Measurements from ENCODE around the gene GPRIN2.
A peak's percentile ranks its signal among the peaks of the same experiment; 100 is the strongest.

GPRIN2 gene

DNA sequence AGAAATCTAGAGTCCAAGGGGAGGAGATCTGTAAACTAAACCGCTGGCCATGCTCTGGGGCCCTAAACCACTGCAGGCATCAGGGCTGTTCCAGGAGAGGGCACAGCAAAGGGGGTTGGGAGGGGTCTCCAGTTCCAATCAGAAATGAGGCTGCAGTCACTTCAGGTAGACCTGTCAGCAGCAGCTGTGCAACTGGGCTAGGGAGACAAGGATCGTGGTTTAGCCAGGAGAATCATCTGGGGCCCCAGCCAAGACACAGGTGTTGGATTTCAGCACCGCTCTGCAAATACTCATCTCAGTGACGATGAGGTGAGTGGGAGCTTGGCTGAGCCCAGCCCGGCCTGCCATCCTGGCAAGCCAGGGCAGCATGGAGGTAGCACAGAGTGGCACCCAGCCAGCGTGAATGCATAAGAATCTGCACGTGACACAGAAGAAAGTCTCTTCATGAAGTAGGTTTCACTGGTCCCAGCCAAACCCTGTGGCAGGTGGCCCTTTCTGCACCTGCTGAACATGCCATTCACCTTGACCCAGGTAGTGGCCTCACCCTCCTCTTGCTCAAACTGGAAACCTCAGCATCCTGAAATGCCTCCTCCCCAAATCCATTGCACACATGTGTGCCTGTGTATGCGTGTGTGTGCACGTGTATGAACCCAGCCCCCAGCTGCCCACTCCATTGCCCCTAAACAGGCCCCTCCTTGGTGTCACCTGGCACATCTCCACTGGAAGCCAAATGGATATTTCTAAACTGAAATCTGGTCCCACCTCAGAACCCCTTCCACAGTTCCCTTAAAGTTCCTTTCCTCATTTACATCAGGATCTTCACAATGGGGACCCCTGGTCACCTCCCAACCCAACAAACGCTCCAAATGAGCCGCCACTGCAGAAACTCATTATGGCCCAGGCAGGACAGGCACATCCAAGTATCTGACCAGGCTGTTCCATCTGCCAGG is 9.6 kb downstream of the GPRIN2 start:
- Mint-ChIP-seq H3K27me3 (peaks cover 29% of the 10 kb centered on the region), H3K4me1 (no peaks in the 10 kb centered on the region), H3K9me3 (no peaks in the 10 kb centered on the region), H3K27ac (no peak overlapping the region), H3K4me3 (no peak overlapping the region)
- DNase-seq (peak in 1 of 2 donors; percentile 6), ATAC-seq (no peak)

DNA sequence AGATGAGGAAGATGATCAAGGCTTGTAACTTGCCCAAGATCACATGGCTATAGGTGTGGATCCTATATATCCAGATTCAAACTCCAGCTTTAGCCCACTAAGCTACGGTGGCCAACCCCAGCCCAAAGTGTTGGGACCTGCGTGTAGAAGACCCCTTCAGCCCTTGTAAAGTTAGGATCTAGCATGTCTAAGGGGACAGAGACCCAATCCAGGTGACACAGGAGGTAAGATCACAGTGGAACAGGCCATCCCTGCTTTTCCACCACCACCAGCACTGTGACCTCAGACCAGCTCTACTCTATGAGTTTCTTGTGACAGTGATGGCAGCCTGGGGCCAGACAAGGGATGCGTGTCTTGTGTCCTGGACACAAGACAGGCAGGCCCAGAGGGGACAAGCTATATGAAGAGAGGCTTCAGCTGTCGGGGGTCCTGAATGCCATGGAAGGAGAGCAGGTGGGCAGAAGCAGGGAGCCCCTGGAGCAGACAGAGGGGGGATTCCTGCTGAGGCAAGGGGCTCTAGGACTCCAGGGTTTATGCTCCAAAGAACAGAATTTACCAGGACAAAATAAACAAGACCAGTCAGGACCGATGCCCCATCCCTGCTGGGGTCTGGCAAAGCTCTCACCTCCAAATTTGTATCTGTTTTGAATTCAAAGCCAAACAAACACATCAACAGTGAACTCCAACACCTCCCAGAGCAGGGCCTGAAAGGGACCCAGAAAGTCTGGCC is 10.4 kb downstream of the GPRIN2 start:
- Mint-ChIP-seq H3K9me3 (no peaks in the 10 kb centered on the region), H3K4me3 (no peak overlapping the region), H3K27me3 (peaks cover 37% of the 10 kb centered on the region), H3K27ac (no peak overlapping the region), H3K4me1 (peaks cover under 1% of the 10 kb centered on the region)
- ATAC-seq (no peak), DNase-seq (no peak)

DNA sequence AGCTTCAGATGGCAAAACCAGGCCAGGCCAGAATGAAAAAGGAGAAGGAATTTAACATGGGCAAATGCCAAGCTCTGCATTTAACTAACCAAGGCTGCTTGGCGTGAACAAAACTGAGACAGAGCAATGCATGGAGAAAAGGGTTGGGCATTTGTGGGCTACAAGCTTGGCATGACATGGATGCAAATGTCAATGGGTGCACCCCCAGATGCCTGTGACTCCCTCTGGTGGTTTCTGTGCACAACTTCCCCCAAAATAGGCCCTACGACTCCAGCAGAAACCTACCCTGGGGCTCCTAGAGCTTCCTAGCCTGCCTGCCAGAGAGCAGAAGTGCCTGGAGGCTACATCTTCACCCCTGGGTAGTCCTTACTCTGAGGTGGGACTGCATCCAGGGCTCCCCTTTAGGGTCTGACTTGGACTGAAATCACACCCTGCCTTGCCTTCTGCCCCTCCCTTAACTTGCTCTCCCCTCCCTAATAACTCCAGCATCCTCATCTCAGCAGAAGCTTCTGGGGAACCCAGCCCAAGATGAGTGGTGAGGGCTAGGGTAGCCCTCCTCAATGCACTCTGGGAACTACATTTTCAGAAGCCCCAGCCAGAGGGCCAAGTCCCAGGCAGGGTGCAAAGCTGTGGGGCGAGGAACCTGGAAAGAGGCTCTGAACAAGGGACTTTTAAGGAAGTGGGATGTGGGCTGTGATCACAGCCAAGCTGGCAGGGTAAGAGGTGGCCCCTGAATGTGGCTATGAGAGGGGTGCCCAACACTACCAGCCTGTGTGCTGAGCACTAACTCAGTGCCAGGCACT is 11.3 kb downstream of the GPRIN2 start:
- Mint-ChIP-seq H3K4me3 (no peak overlapping the region), H3K9me3 (no peaks in the 10 kb centered on the region), H3K27ac (no peak overlapping the region), H3K27me3 (peaks cover 45% of the 10 kb centered on the region), H3K4me1 (peaks cover 9% of the 10 kb centered on the region)
- ATAC-seq (no peak), DNase-seq (no peak)

DNA sequence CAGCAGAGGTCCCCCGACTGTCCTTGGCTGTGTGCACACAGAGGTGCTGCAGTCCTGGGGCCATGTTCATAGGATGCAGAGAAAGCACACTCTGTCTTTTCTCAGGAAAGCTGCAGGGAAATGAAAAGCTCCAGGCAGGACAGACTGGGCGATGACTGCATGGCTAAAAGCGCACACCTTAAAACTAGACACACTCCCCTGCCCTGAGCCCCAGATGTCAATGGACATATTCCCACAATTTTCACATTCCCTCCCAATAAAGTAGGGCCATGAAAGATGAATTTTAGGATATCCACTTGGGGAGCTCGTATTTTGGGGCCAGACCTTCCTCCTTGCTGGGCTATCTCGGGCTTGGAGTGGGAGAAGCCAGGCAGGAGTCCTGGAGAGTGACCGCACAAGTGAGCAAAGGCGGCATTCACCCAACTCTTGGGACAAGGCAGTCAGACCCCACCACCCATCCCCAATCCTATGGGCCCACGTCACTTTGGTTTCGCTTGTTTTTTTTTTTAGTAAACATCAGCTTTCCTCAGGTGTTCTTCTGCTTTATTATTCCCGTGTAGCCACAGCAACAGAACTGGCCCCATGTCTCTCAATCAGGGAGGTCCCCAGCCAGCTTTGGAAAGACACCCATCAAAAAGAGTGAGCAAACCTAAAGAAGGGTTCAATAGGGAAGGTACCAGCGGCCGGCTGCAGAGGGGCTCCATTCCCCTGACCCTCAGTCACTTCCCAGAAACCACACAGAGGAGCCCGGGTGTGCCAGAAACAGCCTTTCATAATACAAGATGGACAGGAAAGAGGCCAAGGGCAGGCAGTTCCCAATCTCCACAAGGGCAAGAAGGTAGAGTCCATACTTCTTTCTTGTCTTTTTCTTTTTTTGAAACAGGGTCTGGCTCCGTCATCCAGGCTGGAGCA is 12.7 kb downstream of the GPRIN2 start:
- Mint-ChIP-seq H3K9me3 (no peaks in the 10 kb centered on the region), H3K27me3 (peaks cover 55% of the 10 kb centered on the region), H3K4me1 (peaks cover 9% of the 10 kb centered on the region), H3K4me3 (no peak overlapping the region), H3K27ac (no peak overlapping the region)
- DNase-seq, result no peak
- no peak for ATAC-seq

DNA sequence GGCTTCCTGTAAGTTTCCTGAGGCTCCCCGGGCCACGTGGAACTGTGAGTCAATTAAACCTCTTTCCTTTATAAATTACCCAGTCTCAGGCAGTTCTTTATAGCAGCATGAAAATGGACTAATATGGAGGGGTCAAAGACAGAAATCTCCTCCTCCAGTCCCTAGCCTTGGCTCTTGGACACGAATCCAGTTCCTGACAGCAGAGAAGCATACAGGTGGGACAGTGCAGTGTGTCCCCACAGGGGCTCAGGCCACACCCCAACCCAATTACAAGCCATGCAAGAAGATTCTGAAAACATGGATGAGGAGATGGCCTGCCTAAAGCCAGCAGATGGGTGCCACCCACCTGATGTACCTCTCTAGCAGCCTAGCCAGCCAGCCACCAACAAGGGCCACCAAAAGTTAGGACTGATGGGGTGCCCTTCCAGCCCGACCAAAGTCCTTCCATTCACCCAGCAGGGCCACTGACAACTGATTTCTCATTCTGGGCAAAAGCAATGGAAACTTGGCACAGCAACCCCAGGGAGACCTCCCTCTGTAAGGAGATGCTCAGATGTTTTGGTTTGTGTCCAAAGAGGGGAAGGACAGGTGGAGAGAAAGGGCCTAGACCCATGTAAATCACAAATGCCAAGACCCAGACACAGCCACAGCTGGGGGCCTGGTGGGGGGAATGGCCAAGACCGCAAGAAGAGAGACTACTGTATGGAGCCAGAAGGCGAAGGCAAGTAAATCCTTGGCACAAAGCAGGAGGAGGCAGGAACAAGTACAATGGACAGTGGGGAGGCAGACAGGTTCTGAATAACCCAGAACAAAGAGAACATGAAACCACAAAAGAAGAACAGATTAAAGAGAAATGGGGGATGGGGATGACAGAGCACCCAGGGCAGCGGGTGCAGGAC is 13.6 kb downstream of the GPRIN2 start:
- no peak overlapping the region for H3K27ac Mint-ChIP-seq
- ATAC-seq, result no peak

DNA sequence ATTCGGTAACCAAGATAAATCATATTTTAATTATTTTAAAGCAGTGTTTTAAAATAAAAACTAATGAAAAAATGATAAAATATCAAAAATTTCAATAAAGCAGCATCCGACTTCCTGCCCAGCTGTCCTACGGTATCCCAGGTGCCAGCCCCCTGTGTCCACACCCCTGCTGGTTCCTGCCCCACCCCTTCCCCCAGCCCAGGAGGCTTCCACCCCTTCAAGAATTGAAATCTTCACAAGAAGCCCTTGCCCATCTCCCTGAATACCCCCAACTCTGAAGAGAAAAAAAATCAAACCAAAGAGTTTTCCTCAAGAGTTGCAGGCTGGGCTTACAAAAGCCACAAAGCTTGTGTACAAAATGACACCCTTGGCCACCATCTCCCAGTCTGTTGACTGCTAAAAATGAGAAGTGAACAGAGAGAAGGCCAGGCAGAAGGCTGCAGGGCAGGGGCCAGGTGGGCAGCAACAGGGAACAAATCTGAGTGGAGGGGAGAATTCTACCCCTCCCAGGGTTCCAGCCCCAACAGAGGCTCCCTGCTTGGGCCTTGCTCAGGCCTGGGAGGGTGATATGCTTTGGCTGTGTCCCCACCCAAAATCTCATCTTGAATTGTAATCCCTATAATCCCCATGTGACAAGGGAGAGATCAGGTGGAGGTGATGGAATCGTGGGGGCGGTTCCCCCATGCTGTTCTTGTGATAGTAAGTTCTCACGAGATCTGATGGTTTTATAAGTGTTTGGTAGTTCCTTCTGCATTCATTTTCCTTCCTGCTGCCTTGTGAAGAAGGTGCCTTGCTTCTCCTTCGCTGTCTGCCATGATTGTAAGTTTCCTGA is 14.5 kb downstream of the GPRIN2 start:
- no peak overlapping the region for H3K27ac Mint-ChIP-seq
- DNase-seq, result no peak
- no peak for ATAC-seq
- peaks cover 9% of the 10 kb centered on the region for H3K4me1 Mint-ChIP-seq
- no peaks in the 10 kb centered on the region for H3K9me3 Mint-ChIP-seq
- peaks cover 73% of the 10 kb centered on the region for H3K27me3 Mint-ChIP-seq
- H3K4me3 Mint-ChIP-seq, result no peak overlapping the region

More for the DNA sequence above, 13.6 kb downstream of the GPRIN2 start:
- no peak overlapping the region for H3K4me3 Mint-ChIP-seq
- H3K9me3 Mint-ChIP-seq, result no peaks in the 10 kb centered on the region
- DNase-seq, result no peak
- peaks cover 9% of the 10 kb centered on the region for H3K4me1 Mint-ChIP-seq
- H3K27me3 Mint-ChIP-seq, result peaks cover 64% of the 10 kb centered on the region

DNA sequence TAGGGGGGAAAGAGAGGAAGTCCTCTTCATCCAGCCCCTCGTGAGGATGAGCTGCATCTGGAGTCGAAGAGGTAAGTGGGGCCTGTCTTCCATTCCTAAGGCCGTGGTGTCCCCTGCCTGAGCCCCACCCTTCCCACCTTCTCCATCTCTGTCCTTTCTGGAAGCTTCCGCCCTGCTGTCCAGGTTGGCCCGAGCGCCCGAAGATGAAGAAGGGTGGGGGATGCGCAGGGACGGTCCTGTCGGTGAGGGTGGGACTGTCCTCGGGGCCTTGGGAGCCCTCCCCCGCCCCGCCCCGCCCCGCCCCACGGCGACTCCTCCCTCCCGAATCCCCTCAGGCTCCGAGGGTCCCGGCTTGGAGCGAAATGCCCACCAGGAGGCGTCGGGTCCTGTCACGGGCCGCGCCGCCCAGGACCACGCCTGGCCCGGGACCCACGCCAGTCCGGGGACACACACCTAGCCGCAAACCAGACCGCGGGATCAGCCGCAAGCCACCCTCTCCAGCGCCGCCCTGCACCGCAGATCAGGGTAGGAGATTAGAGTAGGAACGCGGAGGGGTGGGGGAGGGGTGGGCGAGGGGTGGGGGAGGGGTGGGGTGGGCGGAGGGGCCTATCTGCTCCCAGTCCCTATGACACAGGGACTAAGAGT is 15.3 kb downstream of the GPRIN2 start:
- no peak overlapping the region for H3K27ac Mint-ChIP-seq
- no peak for DNase-seq
- H3K4me1 Mint-ChIP-seq, result peaks cover 9% of the 10 kb centered on the region
- H3K4me3 Mint-ChIP-seq, result no peak overlapping the region
- H3K27me3 Mint-ChIP-seq, result peaks cover 80% of the 10 kb centered on the region
- peak; percentile 14 for ATAC-seq
- H3K9me3 Mint-ChIP-seq, result no peaks in the 10 kb centered on the region

DNA sequence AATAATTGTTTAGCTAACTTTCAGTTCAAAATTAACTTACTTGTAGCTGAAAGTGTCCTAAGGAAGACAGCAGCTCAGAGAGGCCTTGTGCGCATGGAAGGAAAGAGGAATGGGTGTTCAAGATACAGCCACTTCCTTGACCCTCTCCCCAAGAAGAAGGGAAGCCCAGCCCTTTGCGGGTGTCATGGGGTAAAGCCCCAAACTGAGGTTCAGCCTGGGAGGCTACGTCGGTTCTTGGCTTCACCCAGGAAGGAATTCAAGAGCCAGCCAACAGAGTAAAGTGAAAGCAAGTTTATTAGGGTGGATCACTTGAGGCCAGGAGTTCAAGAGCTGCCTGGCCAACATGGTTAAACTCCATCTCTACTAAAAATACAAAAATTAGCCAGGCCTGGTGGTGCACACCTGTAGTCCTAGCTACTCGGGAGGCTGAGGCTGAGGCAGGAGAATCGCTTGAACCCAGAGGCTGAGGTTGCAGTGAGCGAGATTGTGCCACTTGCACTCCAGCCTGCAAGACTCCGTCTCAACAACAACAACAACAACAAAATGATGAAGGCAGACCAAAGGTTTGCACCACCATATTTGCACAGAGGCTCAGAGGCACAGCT is 15.9 kb downstream of the GPRIN2 start:
- DNase-seq, result no peak
- H3K27ac Mint-ChIP-seq, result no peak overlapping the region
- peaks cover 9% of the 10 kb centered on the region for H3K4me1 Mint-ChIP-seq
- no peak for ATAC-seq
- peak overlapping the region in 1 of 2 donors; percentile 34 for H3K4me3 Mint-ChIP-seq
- H3K9me3 Mint-ChIP-seq, result no peaks in the 10 kb centered on the region
- H3K27me3 Mint-ChIP-seq, result peaks cover 80% of the 10 kb centered on the region

GRCh38 chr10:46539596-46540411 is 16.7 kb downstream of the GPRIN2 start:
- peaks cover 79% of the 10 kb centered on the region for H3K27me3 Mint-ChIP-seq
- no peak overlapping the region for H3K4me3 Mint-ChIP-seq
- no peak overlapping the region for H3K27ac Mint-ChIP-seq
- no peak for ATAC-seq
- DNase-seq, result no peak
- H3K9me3 Mint-ChIP-seq, result no peaks in the 10 kb centered on the region
- peaks cover 9% of the 10 kb centered on the region for H3K4me1 Mint-ChIP-seq

GRCh38 chr10:46538717-46539426 is 17.6 kb downstream of the GPRIN2 start:
- Mint-ChIP-seq H3K27ac (no peak overlapping the region), H3K4me1 (peaks cover 9% of the 10 kb centered on the region), H3K4me3 (no peak overlapping the region), H3K27me3 (peaks cover 69% of the 10 kb centered on the region), H3K9me3 (no peaks in the 10 kb centered on the region)
- ATAC-seq (no peak), DNase-seq (no peak)

DNA sequence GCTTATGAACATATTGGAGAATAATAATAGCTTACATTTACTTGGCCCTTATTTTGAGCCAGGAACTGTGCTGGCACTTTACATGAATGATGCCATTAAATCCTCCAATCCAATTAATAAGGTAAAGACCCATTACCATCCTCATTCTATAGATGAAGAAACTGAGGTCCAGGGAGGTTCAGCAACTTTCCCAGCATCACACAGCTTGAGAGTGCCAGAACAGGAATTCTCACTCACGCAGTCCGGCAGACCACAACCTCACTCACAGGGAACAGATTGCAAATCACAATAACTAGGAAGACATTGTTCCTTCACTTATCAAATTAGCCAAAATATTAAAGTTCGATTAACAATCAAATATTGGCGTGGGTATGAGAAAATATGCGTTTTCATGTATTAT is 18.3 kb downstream of the GPRIN2 start:
- Mint-ChIP-seq H3K4me1 (peaks cover 9% of the 10 kb centered on the region), H3K27ac (no peak overlapping the region), H3K27me3 (peaks cover 63% of the 10 kb centered on the region), H3K4me3 (no peak overlapping the region), H3K9me3 (no peaks in the 10 kb centered on the region)
- DNase-seq (no peak), ATAC-seq (no peak)

Measured in stimulated activated naive CD8-positive, alpha-beta T cell treated with anti-CD3 and anti-CD28 coated beads, Interleukin-15, amount 100 ng/mL, for 72 hours (primary cell).